SK-N-MC (cell line): ENCODE results near the gene GPC5.

Source experiments
- EZH2 ChIP-seq: fragments of 200-600 bp; sonication (generic); IDR thresholded peaks from one replicate; pipeline ENCODE4 v1.6.1; 2017; ENCODE audit warnings: antibody characterized with exemption
- POLR2AphosphoS5 ChIP-seq: IDR thresholded peaks from 2 replicates; pipeline ENCODE4 v1.6.1; 2012; ENCODE audit warnings: mild to moderate bottlenecking, low read depth, low read length, borderline replicate concordance

DNA sequence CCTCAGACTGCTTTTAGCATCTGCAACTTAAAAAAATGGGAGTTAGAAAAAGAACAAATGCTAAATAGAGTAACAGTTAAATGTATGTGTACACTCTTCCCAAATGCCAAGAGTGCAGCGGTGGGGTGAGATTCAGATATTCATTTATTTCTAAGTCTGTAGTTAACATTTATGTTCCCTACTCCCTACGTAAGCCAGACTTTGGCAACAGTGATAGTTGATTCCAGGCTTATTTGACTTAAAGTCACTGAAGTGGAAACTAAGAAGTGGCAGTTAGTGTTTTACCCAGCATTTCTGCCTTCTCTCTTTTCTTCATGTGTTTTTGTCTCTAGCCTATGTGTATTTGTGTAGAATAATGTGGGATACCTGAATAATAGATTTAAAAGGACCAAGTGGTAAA lies 46.4 kb upstream of the GPC5 start:
- no peak for TF ChIP-seq EZH2
- TF ChIP-seq POLR2AphosphoS5, result no peak; the same call in 1 of the 2 replicates
